ENCODE data around the gene TBC1D14. TPM values are rescaled to one million over a fixed set of nuclear protein-coding genes. Genes with fewer than 3 reads are reported as not detected.
A peak's percentile ranks its signal among the peaks of the same experiment; 100 is the strongest.

The TBC1D14 gene
- total RNA-seq, 1 donor from 2014 or later = 33.2 TPM

- DNase-seq (ENCODE audit: extremely low spot score, unreplicated experiment) = no peak
- no peaks in the 10 kb centered on the region for H3K36me3 Mint-ChIP-seq (ENCODE audit: unreplicated experiment)
- H3K4me1 Mint-ChIP-seq (ENCODE audit: unreplicated experiment) = peaks cover 33% of the 10 kb centered on the region
- H3K27me3 Mint-ChIP-seq (ENCODE audit: unreplicated experiment) = no peaks in the 10 kb centered on the region
- no peak overlapping the region for H3K4me3 Mint-ChIP-seq (ENCODE audit: unreplicated experiment)
- H3K27ac Mint-ChIP-seq (ENCODE audit: unreplicated experiment) = peak overlapping the region; percentile 82
- no peak for TF ChIP-seq CTCF (IDR thresholded peaks at IDR 0.05)
- no peaks in the 10 kb centered on the region for H3K9me3 Mint-ChIP-seq (ENCODE audit: unreplicated experiment)
These were observed 47.0 kb downstream of the TBC1D14 start for GRCh38 chr4:6956434-6957147.

- no peak for DNase-seq (ENCODE audit: extremely low spot score, unreplicated experiment)
- Mint-ChIP-seq H3K9me3 (ENCODE audit: unreplicated experiment) (no peaks in the 10 kb centered on the region), H3K4me1 (ENCODE audit: unreplicated experiment) (peaks cover 29% of the 10 kb centered on the region), H3K4me3 (ENCODE audit: unreplicated experiment) (no peak overlapping the region), H3K36me3 (ENCODE audit: unreplicated experiment) (no peaks in the 10 kb centered on the region), H3K27ac (ENCODE audit: unreplicated experiment) (peak overlapping the region; percentile 82), H3K27me3 (ENCODE audit: unreplicated experiment) (no peaks in the 10 kb centered on the region)
- TF ChIP-seq CTCF (IDR thresholded peaks at IDR 0.05) = no peak
These were observed 47.5 kb downstream of the TBC1D14 start for GRCh38 chr4:6957148-6957520.

- Mint-ChIP-seq H3K4me3 (ENCODE audit: unreplicated experiment) (no peak overlapping the region), H3K27ac (ENCODE audit: unreplicated experiment) (no peak overlapping the region), H3K4me1 (ENCODE audit: unreplicated experiment) (peaks cover 29% of the 10 kb centered on the region), H3K9me3 (ENCODE audit: unreplicated experiment) (no peaks in the 10 kb centered on the region), H3K36me3 (ENCODE audit: unreplicated experiment) (no peaks in the 10 kb centered on the region), H3K27me3 (ENCODE audit: unreplicated experiment) (no peaks in the 10 kb centered on the region)
- DNase-seq (ENCODE audit: extremely low spot score, unreplicated experiment) = no peak
- TF ChIP-seq CTCF (IDR thresholded peaks at IDR 0.05) = no peak
These were observed 48.4 kb downstream of the TBC1D14 start for GRCh38 chr4:6957994-6958393.

GRCh38 chr4:6959261-6959660 lies 49.6 kb downstream of the TBC1D14 start:
- Mint-ChIP-seq H3K4me1 (ENCODE audit: unreplicated experiment) (peaks cover 25% of the 10 kb centered on the region), H3K27me3 (ENCODE audit: unreplicated experiment) (no peaks in the 10 kb centered on the region), H3K27ac (ENCODE audit: unreplicated experiment) (no peak overlapping the region), H3K4me3 (ENCODE audit: unreplicated experiment) (no peak overlapping the region), H3K36me3 (ENCODE audit: unreplicated experiment) (no peaks in the 10 kb centered on the region), H3K9me3 (ENCODE audit: unreplicated experiment) (no peaks in the 10 kb centered on the region)
- no peak for DNase-seq (ENCODE audit: extremely low spot score, unreplicated experiment)
- TF ChIP-seq CTCF (IDR thresholded peaks at IDR 0.05) = no peak

- H3K4me3 Mint-ChIP-seq (ENCODE audit: unreplicated experiment) = no peak overlapping the region
- peaks cover 17% of the 10 kb centered on the region for H3K4me1 Mint-ChIP-seq (ENCODE audit: unreplicated experiment)
- TF ChIP-seq CTCF (IDR thresholded peaks at IDR 0.05) = no peak
- H3K27me3 Mint-ChIP-seq (ENCODE audit: unreplicated experiment) = no peaks in the 10 kb centered on the region
- no peak overlapping the region for H3K27ac Mint-ChIP-seq (ENCODE audit: unreplicated experiment)
- no peaks in the 10 kb centered on the region for H3K36me3 Mint-ChIP-seq (ENCODE audit: unreplicated experiment)
- no peak for DNase-seq (ENCODE audit: extremely low spot score, unreplicated experiment)
- H3K9me3 Mint-ChIP-seq (ENCODE audit: unreplicated experiment) = no peaks in the 10 kb centered on the region
These were observed 50.5 kb downstream of the TBC1D14 start for GRCh38 chr4:6960154-6960553.

All from osteocyte (in vitro differentiated cells).